HG03378 (cell line): Measurements from ENCODE around the gene CTIF.

Source experiments
- ATAC-seq: cut with Tn5 transposase; IDR thresholded peaks from one replicate; pipeline ENCODE4 v1.9.1; 2021; ENCODE audit warnings: mild to moderate bottlenecking, moderate library complexity; ENCODE audit not compliant: unreplicated experiment

The CTIF gene

DNA sequence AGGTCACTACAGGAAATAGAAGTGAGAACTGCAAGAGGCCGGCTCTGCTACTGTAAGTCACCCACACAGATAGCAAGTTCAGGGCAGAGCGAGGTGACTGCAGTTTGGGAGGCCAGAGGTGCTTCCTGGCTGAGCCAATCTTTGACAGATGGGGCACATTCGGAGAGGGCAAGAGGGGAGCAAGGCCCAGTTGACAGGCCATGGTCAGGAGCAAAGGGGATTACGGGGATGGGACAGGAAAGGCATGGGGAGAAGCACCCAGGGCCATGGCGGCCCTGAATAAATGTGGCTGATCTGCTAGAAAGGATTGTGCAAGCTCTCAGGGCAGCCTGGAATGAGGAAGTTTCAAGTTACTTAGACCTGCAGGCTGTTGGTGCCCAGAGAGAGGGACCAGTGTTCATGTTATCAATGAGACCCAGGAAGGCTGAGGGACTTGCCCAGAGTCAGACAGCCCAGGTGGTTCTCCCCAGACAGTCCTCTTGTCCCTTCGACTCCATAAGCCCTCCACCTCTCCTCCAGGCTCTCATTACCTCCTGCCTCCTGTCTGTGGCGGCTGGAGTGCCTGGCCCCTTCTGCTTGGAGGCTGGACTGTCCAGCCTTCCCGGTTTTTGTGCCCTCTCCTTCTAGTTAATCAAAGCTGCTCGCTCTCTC is 123.3 kb downstream of the CTIF start:
- ATAC-seq, result no peak

DNA sequence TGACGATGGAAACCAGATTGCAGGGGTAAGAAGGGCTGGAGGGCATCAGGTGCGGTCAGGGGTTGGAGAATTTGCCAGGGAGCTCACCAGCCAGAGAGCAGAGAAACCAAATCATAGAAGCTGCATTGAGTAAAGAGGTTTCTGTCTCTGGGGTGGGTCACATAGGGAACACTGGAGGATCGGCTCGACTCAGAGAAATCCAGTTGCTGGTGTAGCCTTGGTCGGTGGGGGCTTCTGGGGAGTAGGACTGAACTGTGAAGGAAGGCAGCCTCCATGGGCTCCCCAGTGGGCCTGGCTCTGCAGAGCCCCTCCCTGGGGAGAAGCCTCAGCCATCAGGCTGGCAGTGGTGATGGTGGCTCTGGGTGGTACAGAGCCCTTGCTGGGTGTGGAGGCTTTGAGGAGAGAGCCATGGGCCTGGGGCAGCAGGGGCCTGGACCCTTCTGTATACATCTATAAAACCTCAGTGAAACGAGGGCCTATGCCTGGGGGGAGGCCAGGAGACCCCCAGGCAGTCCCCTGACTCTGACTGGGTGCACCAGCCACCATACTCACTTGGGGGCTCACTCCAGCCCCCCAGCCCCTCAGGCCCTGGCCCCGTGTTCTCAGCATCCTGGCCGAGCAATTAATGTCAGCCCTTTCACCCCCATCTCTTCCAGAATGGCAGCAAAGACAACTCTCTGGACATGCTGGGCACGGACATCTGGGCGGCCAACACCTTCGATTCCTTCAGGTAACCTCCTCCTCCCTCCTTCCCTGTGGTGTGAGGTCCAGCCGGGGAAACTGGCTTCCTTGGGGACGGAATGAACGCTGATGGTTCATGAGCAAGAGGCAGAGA is 124.5 kb downstream of the CTIF start:
- ATAC-seq, result no peak

DNA sequence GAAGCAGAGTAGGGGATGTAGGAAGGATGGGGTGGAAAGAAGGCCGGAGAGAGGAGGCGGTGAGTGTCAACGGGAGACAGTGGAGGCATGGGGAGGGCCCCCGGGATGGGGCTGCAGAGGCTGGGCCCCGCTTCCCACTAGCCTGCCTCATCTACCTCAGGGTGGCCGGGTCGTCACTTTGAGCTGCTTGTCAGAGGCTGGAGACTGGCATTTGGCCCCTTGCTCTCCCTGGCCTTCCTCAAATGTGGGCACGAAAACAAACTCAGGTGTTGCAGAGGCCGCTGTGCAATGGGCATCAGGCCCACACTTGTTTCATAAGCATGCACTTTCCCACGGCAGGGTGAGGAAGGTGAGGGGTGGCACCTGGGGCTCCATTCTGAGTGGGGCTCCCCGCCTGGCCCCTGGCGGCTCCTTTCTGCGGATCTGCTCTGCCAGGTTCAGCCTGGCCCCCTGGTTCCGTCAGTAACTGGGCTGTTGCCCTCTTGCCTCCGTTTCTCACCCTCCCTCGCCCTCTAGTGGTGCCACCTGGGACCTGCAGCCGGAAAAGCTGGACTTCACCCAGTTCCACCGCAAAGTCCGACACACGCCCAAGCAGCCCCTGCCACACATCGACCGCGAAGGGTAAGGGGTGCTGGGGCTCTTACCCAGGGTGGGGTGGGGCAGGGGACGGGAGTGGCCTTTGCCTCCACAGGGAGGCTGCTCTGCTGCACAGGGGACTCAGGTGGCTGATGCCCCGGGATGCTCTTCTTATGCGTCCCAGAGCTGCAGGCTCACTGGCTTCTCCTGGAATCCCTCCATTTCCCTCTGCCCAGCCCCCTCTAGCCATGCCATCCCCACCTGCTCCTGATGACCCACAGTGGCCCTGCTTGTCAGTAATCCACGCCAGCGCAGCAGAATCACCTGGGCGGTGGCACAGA is 125.4 kb downstream of the CTIF start:
- ATAC-seq, result no peak

DNA sequence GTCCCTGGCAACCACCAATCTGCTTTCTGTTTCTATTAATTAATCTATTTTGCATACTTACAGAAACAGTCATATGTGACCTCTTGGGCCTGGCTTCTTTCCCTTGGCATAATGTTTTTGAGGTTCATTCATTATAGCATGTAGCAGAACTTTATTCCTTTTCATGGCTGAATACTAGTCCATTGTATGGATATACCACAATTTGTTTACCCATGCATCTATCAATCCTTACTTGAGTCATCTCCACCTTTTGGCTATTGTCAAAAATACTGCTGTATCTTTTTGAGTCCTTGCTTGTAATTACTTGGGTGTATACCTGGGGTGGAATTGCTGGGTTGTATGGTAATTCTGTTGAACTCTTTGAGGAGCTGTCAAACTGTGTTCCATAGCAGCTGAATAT is 126.8 kb downstream of the CTIF start:
- ATAC-seq, result no peak

DNA sequence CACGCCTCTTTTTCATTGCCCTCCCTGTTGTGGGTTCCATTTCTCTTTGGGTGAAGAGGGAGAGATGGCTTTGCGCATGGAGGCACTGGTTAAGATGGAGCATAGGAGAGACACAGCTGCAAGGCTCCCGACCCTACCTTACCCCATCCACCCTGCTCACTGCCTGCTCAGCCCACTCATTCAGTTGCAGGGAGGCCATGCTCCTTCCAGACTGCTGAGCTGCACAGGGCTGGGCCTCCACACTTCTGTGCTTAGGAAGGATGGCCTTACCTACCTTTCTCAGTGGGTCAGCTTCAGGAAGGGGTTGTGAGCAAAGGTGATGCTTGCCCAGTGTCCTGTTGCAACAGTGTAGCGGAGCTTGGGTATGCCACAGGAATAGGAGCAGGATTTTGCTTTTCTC is 127.8 kb downstream of the CTIF start:
- ATAC-seq, result no peak

DNA sequence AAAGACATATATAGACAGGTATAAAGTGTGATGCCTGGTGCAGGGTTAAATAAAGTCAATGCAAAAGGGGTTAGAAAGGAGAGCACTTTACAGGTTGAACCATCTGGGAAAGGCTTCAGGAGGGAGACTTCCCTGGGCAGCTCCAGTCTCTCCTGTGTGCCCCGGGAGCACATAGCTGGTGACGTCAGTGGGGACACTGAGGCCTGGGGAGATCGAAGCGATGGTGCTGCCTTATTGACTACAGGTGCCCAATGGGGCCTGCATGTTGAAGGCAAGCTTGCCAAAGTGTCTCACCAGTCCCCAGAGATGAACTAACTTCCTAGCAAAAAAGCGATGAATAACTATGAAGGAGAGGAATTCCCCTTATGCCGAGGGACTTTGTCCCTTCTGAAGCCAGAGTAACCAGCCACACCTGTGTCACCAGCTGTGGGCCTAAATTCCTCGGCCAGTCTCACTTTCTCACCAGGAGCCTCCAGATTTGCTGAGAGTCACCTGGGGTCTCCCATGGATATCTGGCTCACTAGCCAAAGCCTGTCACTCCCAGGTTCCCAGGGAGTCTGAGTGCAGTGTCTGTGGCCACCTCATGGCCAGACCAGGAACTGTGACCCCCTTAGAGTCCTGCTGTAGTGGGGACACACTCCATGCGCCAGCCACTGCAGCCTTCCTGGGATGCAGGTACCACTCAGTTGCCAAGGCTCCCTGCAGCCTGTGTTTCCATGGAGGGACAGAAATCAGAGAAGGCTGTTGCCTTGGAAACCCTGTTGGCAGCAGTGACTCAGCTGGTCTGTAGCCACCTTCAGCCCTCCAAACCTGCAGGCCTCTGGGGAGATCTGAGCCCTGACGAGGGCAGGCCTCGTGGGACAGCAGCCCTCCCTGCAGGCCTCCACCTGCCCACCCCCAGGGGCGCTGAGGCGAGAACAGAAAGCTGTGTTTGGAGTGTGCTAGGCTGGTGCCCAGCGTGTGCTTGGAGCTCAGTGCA is 128.7 kb downstream of the CTIF start:
- ATAC-seq, result no peak

DNA sequence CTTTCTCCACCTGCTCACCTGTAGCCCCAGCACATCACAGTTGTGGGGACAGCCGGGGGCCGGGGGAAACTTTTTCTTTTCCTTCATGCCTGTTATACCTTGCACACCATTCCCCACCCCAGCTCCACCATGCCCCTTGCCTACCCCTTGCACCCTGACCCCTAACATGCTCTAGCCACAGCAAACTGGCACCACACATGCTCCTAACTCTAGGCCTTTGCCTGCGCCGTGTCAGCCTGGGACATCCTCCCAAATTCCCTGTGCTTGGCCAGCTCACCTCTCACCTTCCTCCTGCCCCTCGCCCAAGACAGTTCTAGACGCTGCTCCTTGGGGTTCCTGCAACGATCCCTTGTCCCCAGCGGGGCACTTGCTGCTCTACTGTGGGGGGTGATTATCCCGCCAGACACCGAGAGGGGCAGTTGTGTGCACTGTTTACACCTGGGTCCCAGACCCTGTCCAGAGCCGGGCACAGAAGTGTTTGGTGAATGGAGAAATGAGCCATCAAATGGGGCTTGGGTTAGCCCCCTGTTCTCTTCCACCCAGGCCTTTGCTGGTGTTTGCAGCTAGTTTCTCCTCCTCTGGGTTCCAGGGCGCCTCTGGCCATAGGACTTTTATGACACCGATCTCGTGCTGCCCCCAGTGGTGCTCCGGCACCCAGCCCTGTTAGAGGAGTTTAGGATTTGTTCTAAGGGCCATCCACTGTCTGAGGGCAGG is 129.8 kb downstream of the CTIF start:
- no peak for ATAC-seq

DNA sequence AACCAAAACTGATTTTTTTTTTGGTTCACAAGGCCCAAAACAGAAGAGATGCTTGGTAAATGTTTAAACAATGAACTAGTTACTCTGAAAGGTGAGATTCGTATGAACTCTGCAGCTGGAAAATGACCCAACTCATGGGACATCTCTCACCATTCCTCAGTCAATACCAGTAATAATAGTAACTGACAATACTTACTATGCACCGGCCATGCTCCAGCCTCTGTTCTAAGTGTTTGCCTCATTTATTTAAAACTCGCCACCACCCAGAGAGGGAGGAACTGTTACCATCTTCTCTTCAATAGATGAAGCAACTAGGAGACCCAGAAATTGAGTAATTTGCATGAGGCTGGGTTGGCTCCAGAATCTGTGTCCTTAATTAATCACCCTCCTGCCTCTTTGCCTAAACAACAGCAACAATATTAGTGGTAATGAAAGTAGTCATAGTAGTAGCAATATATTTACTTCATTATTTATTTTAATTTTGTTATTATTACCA is 130.4 kb downstream of the CTIF start:
- ATAC-seq, result no peak

DNA sequence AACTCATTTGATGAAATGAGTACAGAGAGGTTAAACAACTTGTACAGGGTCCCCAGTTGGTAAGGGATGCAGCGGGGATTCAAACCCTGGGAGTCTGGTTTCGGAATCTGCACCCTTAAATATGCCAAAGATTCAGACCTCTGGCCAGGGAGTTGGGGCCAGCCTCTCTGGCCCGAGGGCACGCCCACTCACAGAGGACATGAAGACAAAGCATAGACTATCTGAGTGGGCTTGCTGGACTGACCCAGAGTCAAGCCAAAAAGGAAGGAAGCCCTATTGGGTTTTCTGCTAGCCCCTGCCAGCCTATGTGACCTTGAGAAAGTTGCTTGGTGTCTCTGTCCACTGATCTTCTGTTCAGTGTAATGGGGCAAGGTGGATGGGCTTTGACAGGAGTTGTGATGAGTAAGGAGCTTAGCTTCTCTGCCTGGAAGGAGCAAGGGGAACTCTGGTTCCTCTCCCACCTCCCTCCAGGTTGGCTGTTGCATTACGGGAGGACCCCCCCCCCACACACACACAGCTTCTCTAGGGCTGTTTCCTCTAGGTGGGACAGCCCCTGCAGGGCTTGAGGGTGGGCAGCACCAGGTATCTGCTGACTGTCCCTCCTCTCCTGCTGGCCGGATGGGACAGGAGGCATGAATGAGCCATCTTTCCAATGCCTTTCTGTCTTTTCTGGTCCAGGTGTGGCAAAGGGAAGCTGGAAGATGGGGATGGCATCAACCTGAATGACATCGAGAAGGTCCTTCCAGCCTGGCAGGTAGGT is 131.3 kb downstream of the CTIF start:
- no peak for ATAC-seq

DNA sequence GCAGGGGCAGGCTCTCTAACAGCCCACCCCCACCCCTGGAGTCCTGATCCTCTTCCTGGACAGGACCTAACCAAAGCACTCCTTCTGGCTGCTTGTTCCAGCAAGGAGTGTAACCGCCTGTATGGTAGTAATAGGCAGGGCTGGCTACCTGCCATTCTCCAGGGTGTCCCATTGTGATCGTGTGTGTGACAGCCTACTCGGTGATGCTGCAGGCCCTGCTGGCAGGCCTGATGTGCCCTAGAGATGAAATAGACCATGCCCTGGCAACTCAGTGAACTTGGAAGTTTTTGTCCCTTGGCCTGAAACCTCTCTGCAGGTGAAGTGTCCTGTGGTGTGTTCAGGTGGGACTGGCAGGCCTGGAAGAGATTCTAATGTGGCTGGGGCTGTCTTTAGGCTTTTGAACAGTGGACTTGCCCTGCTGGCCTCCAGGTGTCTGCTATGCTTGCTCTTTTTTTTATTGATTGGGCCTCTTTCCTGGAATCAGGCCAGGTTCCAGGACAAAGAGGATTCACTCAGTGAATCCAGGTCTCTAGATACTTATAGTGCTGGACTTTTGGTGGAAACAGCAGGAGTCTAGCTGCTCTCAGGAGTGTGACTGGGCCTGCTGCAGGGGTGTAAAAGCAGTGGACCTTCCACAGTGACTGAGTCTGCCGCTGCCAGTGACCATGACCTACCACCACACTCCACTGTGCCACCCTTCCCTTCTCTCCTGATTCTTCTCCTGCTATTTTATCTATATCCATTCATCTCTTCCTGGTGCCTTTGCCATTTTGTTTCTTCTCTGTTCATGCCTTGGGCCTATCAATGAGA is 132.1 kb downstream of the CTIF start:
- ATAC-seq, result no peak

DNA sequence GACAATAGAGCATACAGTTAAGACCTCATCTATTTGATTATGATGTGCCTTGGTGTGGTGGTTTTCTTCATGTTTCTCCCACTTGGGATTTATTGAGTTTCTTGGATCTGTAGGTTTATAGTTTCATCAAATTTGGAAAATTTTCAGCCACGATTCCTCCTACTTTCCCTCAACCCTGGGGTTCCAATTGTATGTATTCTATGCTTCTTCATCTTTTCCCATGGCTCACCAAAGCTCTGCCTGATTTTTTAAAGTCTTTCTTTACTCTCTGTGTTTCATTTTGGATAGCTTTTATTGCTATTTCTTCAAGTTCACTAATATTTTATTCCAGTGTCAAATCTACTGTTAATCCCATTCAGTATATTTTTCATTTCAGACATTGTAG is 132.7 kb downstream of the CTIF start:
- ATAC-seq, result no peak

DNA sequence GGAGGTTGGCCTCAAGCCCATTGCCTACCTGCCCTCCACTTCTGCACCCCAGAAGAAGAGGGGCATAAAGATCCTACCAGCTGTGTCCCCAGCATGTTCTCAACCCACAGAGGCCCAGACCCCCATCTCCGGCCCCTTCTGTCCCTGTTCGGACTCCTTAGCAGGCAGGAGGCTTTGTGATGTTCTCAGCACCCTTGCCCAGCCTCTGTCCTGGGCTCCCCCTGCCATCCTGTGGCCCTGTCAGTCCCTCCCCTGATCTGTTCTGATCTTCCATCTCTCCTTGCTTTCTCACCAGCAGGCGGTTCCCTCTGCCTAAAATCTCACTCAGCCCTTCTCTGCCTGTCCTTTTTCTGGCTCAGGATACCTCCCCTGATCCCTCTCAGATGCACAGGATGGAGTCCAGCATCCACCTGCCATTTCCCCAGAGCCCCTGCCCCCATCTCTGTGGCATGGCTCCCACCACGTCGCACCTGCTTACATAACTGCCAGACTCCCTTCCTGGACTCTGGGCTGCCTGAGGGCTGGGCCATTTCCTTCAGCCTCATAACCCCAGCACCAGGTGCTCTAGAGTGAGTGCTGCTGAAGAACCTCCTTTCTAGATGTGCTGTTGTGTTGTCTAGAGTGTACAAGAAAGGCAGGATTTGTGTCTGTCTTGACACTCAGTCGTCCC is 134.0 kb downstream of the CTIF start:
- ATAC-seq, result no peak

DNA sequence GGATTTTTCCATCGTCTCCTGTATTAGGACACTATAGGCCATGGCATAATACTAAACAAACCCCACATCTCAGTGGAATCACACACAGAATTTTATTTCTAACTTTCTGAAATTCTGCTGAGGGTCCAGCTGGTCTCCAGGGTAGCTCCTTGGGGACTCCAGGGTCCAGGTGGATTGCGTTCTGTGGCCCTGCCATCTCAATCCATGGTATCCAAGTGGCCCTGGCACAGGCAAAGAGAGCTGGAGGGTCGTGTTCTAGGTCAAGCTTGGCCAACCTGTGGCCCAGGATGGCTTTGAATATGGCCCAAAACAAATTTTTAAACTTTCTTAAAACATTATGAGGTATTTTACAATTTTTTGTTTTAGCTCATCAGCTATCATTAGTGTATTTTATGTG is 134.6 kb downstream of the CTIF start:
- ATAC-seq, result no peak

DNA sequence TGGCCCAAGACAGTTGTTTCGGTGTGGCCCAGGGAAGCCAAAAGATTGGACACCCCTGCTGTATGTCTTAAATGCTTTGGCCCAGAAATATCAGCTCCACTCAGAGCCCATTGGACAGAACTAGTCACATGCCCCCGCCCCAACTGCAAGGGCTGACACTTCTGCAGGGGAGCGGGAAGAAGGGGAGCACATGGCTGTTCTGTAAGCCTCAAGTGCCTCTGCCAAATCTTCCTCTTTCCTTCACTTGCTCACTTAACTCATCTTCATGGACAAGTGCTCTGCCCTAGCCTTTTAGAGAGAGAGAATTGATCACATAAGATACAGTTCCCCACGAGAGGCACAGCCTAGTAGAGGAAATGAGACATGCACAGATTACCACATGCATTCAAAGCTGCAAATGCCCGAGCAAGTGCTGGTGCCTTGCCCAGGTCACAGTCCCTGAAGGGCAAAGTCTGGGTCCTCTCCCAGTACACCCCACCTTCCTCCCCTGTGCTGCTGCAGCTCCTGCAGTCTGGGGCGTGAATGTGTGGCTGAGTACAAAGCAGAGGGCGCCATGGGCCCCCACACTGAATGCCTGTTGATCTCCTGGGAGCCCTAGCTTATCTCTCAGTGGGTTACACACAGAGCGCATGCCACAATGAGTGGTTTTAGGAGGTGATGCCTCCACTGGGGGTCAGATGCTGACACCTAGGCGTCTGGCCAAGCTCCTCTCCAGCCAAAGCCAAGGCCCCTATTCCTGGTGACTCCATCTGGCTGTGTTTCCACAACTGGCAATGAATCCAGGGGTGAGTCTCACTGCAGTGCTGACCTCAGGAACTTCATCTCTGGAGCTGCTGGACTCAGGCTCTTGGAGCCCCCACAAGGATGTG is 135.3 kb downstream of the CTIF start:
- ATAC-seq, result no peak

DNA sequence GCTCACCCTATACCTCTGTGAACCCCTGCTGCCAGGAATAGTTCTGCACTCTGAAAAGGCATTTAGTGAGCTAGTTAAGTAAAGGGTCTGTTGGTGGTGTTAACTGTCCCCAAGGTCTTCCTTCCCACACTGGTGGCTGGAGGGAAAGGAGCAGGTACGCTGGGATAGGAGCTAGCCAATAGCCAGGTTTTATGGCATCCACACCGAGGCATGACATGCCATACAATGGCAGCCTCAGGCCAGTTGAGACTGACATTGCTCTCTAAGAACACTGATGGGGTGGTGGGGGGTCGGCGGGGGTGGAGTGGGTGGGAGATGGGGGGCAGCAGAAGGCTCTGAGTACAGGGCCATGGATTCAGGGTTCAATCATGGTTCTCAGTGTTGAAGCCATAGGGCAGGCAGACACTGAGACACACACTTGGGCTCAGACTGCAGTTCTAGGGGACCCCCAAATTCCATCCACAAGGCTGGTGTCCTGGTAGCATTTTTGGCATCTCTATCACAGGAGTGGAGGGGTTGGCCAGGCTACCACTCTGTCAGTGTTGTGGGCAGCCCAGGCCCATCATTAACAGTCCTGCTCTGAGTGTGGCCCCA is 136.0 kb downstream of the CTIF start:
- ATAC-seq, result no peak

DNA sequence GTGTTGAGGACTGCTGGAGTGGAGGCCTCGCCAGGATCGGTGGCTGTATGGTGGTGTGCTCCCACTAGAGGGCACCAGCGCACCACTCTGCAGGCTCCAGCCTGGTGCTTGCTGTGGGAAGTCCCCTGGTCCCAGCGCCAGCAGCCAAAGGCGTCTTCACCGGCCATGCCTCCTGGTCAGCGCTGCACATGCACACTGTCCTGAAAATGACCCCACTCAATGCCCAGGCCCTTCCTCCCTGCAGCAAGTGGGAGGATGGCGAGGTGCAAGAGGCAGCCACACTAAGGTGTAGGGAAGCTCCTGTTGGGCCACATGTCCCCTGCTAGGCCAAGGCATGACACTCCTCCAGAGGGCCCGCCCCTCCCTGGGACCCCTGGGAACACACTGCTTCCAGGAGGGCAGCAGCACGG is 136.5 kb downstream of the CTIF start:
- peak; percentile 74 for ATAC-seq
